LNCaP clone FGC (cell line): ENCODE data around the gene KLHL30.
"Not testable (repeated sequence)": the region's sequence is repeated elsewhere in the genome, so short reads cannot be mapped to it uniquely, and the experiment has no call there.

Experiments used
- DNase-seq: peaks from one replicate; pipeline ENCODE4 v3.0.0-alpha.2; 2011; ENCODE audit warnings: low read depth
- H3K4me3 ChIP-seq: 2 replicates; pipeline ENCODE4 v1.5.1; 2011; ENCODE audit warnings: mild to moderate bottlenecking, low read depth, low read length, control low read depth
- CTCF ChIP-seq: IDR thresholded peaks from 2 replicates; pipeline ENCODE4 v1.5.1; 2012; ENCODE audit warnings: mild to moderate bottlenecking; ENCODE audit not compliant: control insufficient read depth, insufficient read depth; ENCODE audit errors: extremely low read depth

Gene KLHL30

GRCh38 chr2:238107525-238108422 is 30.7 kb upstream of the KLHL30 start:
- no peak overlapping the region for H3K4me3 ChIP-seq
- no peak for TF ChIP-seq CTCF

GRCh38 chr2:238108423-238109183 is 29.9 kb upstream of the KLHL30 start:
- no peak overlapping the region for H3K4me3 ChIP-seq
- no peak for DNase-seq
- no peak for TF ChIP-seq CTCF

More at GRCh38 chr2:238107525-238108422, 30.7 kb upstream of the KLHL30 start:
- no peak for DNase-seq

- H3K4me3 ChIP-seq = no peak overlapping the region
- DNase-seq = no peak
- TF ChIP-seq CTCF = no peak
Observed at GRCh38 chr2:238113611-238114010, 24.9 kb upstream of the KLHL30 start.

- no peak for DNase-seq
- no peak for TF ChIP-seq CTCF
- H3K4me3 ChIP-seq = no peak overlapping the region
Observed at GRCh38 chr2:238114331-238114841, 24.1 kb upstream of the KLHL30 start.

- no peak for DNase-seq
- no peak for TF ChIP-seq CTCF
- no peak overlapping the region for H3K4me3 ChIP-seq
Observed at GRCh38 chr2:238114851-238115660, 23.4 kb upstream of the KLHL30 start.

- DNase-seq = not testable (repeated sequence)
Observed at GRCh38 chr2:238115709-238116108, 22.8 kb upstream of the KLHL30 start.

More at GRCh38 chr2:238115709-238116108, 22.8 kb upstream of the KLHL30 start:
- not testable (repeated sequence) for H3K4me3 ChIP-seq
